NCI-H2171 treated with DMSO at 0.1 percent for 48 hours (cell line): Measurements from ENCODE around the gene PTPN14.
"Not testable (repeated sequence)": the region's sequence is repeated elsewhere in the genome, so short reads cannot be mapped to it uniquely, and the experiment has no call there.

Experiments used
- DNase-seq: peaks from one replicate; lab custom pipeline; 2025; lab: John Stamatoyannopoulos, UW

The PTPN14 gene

GRCh38 chr1:214394569-214394968 lies 156.8 kb downstream of the PTPN14 start:
- not testable (repeated sequence) for DNase-seq

- DNase-seq = no peak
These were observed 158.3 kb downstream of the PTPN14 start for GRCh38 chr1:214393086-214393485.

- no peak for DNase-seq
These were observed 159.3 kb downstream of the PTPN14 start for GRCh38 chr1:214391873-214392645.

- DNase-seq = no peak
These were observed 161.7 kb downstream of the PTPN14 start for GRCh38 chr1:214389734-214390133.

- no peak for DNase-seq
These were observed 164.7 kb downstream of the PTPN14 start for GRCh38 chr1:214386747-214387146.

- DNase-seq = no peak
These were observed 165.1 kb downstream of the PTPN14 start for GRCh38 chr1:214386333-214386732.

- DNase-seq = no peak
These were observed 166.0 kb downstream of the PTPN14 start for GRCh38 chr1:214385428-214385827.

GRCh38 chr1:214384373-214385079 lies 166.9 kb downstream of the PTPN14 start:
- no peak for DNase-seq

GRCh38 chr1:214383381-214384372 lies 167.7 kb downstream of the PTPN14 start:
- no peak for DNase-seq

- no peak for DNase-seq
These were observed 170.3 kb downstream of the PTPN14 start for GRCh38 chr1:214380986-214381695.

- no peak for DNase-seq
These were observed 171.0 kb downstream of the PTPN14 start for GRCh38 chr1:214380396-214380795.

- DNase-seq = no peak
These were observed 172.0 kb downstream of the PTPN14 start for GRCh38 chr1:214379236-214379970.

- DNase-seq = no peak
These were observed 172.9 kb downstream of the PTPN14 start for GRCh38 chr1:214378492-214378891.

GRCh38 chr1:214377886-214378285 lies 173.5 kb downstream of the PTPN14 start:
- no peak for DNase-seq

- no peak for DNase-seq
These were observed 173.9 kb downstream of the PTPN14 start for GRCh38 chr1:214377485-214377884.

GRCh38 chr1:214372092-214372491 lies 179.3 kb downstream of the PTPN14 start:
- DNase-seq = no peak

GRCh38 chr1:214370615-214371014 lies 180.8 kb downstream of the PTPN14 start:
- no peak for DNase-seq

- DNase-seq = no peak
These were observed 182.0 kb downstream of the PTPN14 start for GRCh38 chr1:214369364-214369763.

- no peak for DNase-seq
These were observed 183.6 kb downstream of the PTPN14 start for GRCh38 chr1:214367841-214368240.

- peak; percentile 34 for DNase-seq
These were observed 186.6 kb downstream of the PTPN14 start for GRCh38 chr1:214364786-214365295.

- DNase-seq = no peak
These were observed 187.0 kb downstream of the PTPN14 start for GRCh38 chr1:214364386-214364785.
